Measurements from ENCODE around the gene KLK12.

The KLK12 gene

GRCh38 chr19:50979758-50980157 lies 55.0 kb downstream of the KLK12 start:
- no peak for DNase-seq

Data from NCI-H748 treated with DMSO at 0.1 percent for 48 hours (cell line).